Endothelial cell (in vitro differentiated cells): ENCODE results near the gene DYNLT1. TPM values are rescaled to one million over a fixed set of nuclear protein-coding genes. Genes with fewer than 3 reads are reported as not detected.

Experiments
- DNase-seq: peaks from one replicate; pipeline ENCODE4 v3.0.0; 2021; ENCODE audit warnings: low spot score
- H3K27ac Mint-ChIP-seq: one replicate; pipeline ENCODE4 v1.8.0; 2021; ENCODE audit warnings: mixed read lengths, inconsistent platforms; ENCODE audit not compliant: unreplicated experiment
- H3K27me3 Mint-ChIP-seq: one replicate; pipeline ENCODE4 v1.8.0; 2021; ENCODE audit warnings: mild to moderate bottlenecking, moderate library complexity, mixed read lengths, inconsistent platforms; ENCODE audit not compliant: unreplicated experiment
- H3K36me3 Mint-ChIP-seq: one replicate; pipeline ENCODE4 v1.8.0; 2021; ENCODE audit warnings: mild to moderate bottlenecking, low read depth, mixed read lengths, inconsistent platforms; ENCODE audit not compliant: unreplicated experiment
- H3K4me1 Mint-ChIP-seq: one replicate; pipeline ENCODE4 v1.8.0; 2021; ENCODE audit warnings: mild to moderate bottlenecking, mixed read lengths, inconsistent platforms; ENCODE audit not compliant: unreplicated experiment
- H3K4me3 Mint-ChIP-seq: one replicate; pipeline ENCODE4 v1.8.0; 2021; ENCODE audit warnings: mild to moderate bottlenecking, mixed read lengths, inconsistent platforms; ENCODE audit not compliant: unreplicated experiment
- H3K9me3 Mint-ChIP-seq: one replicate; pipeline ENCODE4 v1.8.0; 2021; ENCODE audit warnings: mixed read lengths, inconsistent platforms; ENCODE audit not compliant: unreplicated experiment
- CTCF ChIP-seq: fragments of 200-600 bp; sonication (generic); IDR thresholded peaks from one replicate; pipeline ENCODE4 v1.5.0; 2021; ENCODE audit warnings: antibody characterized with exemption; ENCODE audit not compliant: unreplicated experiment
- total RNA-seq: library from RNA; stranded (reverse); fragmentation: NEBNext Ultra II Directional; extraction: Animal tissue kit (Norgen Biotek cat#: 25700); gene quantifications from one replicate; pipeline ENCODE4 v1.2.1, GENCODE V29; 2021; ENCODE audit not compliant: unreplicated experiment

Gene DYNLT1
- total RNA-seq, 1 donor from 2014 or later: 115 TPM

GRCh38 chr6:158624684-158625682 lies 19.6 kb downstream of the DYNLT1 start:
- no peaks in the 10 kb centered on the region for H3K9me3 Mint-ChIP-seq
- H3K4me1 Mint-ChIP-seq: peaks cover 10% of the 10 kb centered on the region
- peaks cover 8% of the 10 kb centered on the region for H3K27me3 Mint-ChIP-seq
- peak overlapping the region; percentile 77 for H3K27ac Mint-ChIP-seq
- DNase-seq: no peak
- no peak overlapping the region for H3K4me3 Mint-ChIP-seq
- TF ChIP-seq CTCF: no peak
- H3K36me3 Mint-ChIP-seq: peaks cover 60% of the 10 kb centered on the region

- H3K4me3 Mint-ChIP-seq: no peak overlapping the region
- peaks cover 64% of the 10 kb centered on the region for H3K36me3 Mint-ChIP-seq
- DNase-seq: no peak
- peak overlapping the region; percentile 42 for H3K27ac Mint-ChIP-seq
- peaks cover 8% of the 10 kb centered on the region for H3K4me1 Mint-ChIP-seq
- H3K27me3 Mint-ChIP-seq: peaks cover 10% of the 10 kb centered on the region
- no peak for TF ChIP-seq CTCF
- no peaks in the 10 kb centered on the region for H3K9me3 Mint-ChIP-seq
Observed at GRCh38 chr6:158622545-158623190, 21.9 kb downstream of the DYNLT1 start.

- Mint-ChIP-seq H3K27me3 (peaks cover 10% of the 10 kb centered on the region), H3K4me1 (peaks cover 3% of the 10 kb centered on the region), H3K9me3 (no peaks in the 10 kb centered on the region), H3K36me3 (peaks cover 56% of the 10 kb centered on the region), H3K27ac (no peak overlapping the region), H3K4me3 (no peak overlapping the region)
- no peak for DNase-seq
- no peak for TF ChIP-seq CTCF
Observed at GRCh38 chr6:158621694-158622544, 22.6 kb downstream of the DYNLT1 start.

DNA sequence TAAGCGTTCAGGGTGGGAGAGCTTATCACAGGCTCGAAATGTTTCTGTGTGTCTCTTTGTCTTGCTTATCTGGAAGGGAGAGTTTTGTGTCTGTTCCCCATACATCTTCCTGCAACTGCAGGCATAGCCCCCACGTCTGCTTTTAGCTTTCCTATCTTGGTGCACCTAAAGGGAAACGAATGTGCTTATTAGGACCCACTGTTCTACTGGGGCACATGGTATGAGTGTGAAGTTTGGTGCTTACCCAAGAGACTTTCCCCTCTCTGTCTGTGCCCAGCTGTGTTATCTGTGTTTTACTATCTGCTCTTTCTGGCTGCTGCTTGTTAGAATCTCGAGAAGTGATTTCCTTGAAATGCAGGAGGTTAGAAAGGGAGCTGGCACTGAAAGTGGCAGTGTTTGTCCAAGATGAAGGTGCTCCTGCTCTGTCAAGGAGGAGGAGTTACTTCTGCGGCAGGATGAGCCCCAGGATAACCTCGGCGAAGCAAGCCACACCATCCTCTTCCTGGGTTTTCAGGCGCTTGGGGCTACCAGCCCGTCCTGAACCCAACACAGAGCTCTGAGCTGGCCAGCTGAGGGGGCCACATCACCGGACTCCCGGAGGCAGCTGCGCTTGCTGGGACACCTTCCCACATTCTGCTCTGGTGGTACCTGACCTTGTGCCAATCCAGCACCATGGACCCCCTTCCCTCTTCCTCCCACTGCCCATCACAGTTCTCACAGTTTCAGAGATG lies 23.4 kb downstream of the DYNLT1 start:
- no peak for TF ChIP-seq CTCF
- H3K27ac Mint-ChIP-seq: no peak overlapping the region
- H3K36me3 Mint-ChIP-seq: peaks cover 48% of the 10 kb centered on the region
- H3K4me3 Mint-ChIP-seq: peak overlapping the region; percentile 65
- H3K4me1 Mint-ChIP-seq: peaks cover 3% of the 10 kb centered on the region
- H3K27me3 Mint-ChIP-seq: peaks cover 10% of the 10 kb centered on the region
- DNase-seq: no peak
- no peaks in the 10 kb centered on the region for H3K9me3 Mint-ChIP-seq
